Activated T-cell treated with anti-CD3 and anti-CD28 coated beads, Interleukin-2, amount 50 U/mL, for 1 hour (primary cell): ENCODE data around the gene HOXB3.

Source experiments
- DNase-seq: peaks from one replicate; pipeline ENCODE4 v3.0.0-alpha.2; 2020

HOXB3 gene

DNA sequence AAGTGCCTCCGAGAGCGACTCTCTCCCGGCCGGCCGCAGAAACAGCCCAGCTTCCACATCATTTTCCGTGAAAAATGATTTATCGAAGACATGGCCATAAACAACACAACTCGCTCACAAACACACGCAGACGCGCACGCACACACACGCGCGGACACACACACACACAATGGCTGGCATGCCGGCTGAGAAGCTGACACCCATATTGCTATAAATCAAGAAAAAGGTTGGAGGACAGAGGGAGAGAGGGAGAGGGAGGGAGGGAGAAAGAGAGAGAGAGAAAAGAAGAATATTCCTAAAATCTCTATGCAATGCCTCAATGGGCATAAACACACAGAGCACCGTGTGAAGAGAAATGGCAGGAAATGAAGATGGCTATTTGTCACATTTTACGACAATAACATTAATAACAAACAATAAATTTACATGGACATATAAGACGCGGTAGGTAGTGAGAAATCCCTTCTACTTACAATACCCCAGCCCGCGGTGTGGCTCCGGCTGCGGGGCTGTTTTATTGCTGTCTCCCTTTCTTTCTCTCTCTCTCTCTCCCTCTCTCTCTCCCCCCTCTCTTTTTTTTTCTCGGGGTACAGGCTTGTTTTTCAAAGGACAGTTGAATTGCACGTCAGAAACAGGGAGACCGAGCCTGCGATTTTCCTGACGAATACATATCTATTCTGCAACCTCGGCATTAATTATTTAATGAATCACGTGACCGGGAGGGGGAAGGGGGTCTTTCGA, 21.4 kb downstream of the HOXB3 start:
- DNase-seq: no peak

DNA sequence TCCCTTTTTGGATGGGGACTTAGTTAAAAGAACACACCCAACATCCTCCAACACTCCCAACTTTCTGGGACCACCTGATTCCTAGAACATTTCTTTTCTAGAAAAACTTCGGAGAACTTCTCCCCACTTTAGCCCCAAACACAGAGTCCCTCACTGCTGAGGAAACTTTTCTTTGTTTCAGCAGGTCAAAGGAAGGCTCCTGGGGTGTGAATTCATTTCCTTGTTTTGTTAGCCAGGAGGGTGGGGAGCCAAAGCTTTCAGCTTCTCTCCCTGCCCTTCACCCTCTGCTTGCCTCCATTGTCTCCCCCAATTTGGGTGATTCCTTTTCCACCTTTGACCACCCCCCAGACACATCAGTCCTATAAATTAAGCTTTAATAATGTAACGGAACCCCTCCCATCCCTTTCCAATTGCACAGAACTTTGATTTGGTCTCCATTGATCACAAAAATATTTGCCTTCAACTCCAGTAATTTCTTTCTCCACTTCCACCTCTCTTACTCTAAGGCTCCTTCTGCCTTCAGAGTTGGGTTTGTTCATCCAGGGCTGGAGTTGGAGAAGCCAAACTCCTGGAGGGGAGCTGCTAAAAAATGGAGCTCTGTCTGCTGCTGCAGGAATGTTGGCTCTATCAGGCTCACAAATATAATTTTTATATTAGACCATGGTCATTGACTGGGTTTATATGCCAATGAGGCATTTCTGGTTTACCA, 22.2 kb downstream of the HOXB3 start:
- DNase-seq: no peak

DNA sequence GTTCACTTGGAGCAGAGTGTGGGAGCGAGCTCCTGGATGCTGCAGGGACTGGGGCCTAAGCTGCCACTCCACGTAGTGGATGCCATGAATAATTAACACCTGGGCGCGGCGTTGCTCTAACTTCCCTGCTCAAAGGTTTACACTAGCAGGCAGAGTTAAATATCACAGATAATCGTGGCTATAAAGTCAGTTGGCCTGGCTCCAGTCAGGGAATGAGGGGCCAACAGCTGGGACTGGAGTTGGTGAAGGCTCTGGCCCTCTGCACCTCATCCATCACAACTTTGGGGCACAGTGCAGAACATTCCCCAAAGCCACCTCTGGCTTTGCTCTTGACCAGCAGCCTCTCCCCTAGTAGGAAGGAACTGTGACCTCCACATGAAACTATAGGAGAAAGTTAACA, 22.8 kb downstream of the HOXB3 start:
- no peak for DNase-seq

DNA sequence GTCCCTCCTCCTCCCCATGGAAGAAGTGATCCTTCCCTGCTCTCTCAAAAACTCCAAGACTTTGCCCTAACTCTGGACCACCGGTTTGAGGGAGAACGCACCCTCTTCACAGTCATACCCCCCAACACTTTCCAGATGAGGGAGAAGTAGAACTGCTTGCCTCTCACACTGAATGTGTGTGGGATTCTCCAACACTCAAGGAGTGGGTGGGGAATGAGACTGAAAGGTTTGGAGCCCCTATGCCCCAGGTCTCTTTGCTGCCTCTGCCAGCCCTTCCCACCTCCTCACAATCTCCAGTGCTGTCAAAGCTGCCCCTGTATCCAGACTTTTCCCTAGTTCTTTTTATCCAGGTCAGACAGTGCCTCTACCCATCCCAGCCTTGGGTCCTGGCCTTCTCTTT, 23.3 kb downstream of the HOXB3 start:
- DNase-seq: no peak

DNA sequence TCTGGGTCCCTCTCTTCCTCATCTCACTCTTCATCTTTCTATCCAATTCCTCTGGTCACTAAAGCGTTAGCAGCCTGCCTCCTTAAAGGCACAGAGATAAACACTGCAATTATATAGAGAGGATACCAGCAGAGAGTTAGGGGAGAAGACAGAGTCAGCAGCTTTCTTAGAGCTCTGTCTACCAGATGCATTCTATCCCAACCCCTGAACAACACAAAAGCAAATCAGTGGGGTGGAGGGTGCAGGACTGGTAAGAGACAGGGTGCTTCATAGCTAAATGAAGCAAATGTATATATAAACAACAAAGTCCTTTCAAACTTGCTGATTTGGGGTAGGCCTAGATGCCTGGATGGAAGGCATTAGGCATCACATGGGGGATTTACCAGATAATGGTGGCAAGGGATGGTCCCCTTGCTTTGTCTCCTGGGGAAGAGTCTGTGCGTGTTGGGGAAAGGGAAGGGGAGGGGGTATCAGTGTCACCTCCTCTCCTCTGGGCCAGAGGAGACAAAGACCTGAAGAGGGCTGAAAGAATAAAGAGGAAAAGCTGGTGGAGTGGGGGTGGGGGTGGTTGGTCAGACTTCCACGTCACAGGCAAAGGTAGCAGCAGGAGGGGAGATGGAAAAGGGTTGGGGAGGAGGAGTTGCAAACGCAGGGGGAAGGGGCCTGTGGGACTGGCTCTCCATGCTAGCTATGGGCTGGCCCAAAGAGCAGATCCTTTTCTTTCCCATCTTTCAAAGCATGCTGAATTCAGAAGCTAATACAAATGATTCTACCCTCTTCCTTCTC, 23.9 kb downstream of the HOXB3 start:
- no peak for DNase-seq

DNA sequence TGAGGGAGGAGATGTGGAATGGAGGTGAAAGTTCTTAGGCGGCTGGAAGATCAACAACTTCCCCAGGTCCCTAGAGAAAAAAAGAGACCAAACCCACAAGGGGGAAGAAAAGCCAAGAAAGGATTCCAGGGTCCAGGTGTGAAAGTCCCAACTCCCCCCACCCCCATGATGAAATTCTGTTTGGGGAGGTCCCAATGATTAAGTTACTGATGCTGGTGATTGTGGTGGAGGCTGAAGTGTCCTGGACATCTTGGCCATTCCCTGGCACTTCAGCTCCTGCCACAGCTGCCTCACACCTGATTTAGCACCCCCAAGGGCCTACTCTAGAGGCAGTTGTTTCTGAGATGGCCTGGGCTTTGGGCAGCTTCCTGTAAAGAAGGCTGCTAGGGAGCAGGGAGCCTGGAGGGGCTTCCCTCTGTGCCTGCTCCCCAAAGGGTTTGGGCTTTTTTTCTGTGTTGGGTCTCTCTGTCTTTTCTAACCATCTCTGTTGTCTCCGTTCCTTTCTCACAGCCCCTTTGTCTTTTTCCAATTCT, 25.0 kb downstream of the HOXB3 start:
- DNase-seq: no peak

DNA sequence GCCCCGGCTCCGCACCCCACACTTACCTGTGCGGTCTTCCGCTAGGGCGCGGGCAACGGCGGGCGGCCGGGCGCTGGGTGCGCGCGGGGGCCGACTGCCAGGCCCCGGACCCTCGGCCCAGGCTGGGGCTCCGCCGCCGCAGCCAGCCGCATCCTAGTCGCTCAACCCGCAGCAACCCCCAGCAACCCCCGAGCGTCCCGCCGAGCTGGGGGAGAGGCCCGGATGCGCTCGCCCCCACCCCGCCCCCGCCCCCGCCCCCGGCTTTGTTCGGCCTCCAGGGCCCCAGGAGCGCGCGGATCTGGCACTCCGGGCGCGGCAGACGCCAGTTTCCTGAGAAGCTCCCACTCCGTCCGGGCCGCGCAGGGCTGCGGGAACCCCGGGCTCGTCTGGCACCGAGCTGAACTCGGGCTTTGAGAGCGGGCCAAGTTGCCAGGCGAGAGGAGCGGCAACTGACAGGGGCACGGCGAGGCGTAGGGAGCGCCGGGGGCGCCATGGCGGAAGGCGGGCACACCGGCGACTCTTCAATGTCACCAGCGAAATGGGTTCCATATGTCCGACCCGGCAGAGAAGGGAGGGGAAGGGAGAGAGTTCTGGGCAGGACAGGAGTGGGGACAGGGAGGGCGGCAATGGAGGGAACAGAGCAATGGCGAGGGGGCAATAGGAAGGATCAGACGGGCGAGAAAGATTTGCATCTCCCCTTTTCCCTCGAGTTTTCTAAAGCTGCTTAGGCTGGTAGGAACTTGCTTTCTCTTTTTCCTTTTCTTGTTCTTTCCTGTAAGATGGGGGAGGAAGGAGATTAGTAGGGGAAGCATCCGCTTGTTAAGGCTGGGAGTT, 25.6 kb downstream of the HOXB3 start:
- DNase-seq: no peak

DNA sequence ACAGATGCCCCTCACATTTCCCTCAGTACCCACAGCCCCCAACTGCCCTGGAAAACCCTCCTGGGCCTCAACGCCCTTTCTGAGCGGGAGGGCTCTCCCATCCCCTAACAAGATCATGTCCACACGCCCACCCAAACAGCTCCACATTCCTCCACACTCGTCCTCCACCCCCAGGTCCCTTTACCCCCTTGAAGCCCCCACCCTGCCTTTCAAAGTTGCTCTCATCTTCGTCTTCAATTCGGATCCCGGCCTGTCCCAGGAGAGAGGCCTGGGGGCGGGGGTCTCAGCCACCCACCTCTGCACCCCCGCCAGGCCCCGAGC, 26.2 kb downstream of the HOXB3 start:
- DNase-seq: no peak

DNA sequence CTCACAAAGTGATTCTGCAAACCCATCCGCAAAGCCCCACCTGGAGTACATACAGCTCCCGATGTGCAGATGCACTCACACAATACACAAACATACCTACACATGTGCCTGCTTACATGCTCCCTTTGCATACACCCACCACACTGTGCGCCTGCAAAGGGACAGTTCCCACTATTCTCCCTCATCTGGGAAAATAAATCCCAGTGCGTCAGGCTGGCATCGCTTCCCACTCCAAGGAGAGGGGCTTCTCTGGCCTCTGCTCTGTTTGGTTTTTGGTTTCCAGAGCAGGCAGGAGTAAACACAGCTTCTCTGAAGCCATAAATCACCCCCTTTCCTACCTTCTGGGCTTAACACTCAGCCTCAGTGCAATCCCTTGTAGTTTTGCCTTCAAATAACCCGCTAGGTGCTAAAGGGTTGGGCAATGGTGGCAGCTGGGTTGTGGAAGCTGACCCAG, 26.6 kb downstream of the HOXB3 start:
- DNase-seq: no peak

DNA sequence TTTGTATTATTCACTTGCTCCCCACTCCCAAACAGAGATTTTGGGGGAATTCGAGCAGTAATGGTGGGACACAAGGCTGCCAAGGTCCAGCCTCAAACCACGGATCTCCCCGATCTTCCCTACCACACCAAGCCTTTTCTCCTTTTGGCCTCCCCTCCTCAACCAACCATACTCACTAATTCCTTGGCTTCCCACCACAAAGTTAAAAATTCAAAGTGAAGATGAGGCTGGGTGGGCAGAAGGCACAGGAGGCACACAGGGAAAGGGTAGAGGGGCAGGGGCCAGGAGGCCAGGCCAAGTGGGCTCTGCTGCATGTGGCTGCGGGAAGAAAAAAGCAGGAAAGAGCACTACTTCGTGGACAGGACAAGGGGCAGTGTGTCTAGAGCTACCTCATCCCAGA, 27.1 kb downstream of the HOXB3 start:
- DNase-seq: no peak

DNA sequence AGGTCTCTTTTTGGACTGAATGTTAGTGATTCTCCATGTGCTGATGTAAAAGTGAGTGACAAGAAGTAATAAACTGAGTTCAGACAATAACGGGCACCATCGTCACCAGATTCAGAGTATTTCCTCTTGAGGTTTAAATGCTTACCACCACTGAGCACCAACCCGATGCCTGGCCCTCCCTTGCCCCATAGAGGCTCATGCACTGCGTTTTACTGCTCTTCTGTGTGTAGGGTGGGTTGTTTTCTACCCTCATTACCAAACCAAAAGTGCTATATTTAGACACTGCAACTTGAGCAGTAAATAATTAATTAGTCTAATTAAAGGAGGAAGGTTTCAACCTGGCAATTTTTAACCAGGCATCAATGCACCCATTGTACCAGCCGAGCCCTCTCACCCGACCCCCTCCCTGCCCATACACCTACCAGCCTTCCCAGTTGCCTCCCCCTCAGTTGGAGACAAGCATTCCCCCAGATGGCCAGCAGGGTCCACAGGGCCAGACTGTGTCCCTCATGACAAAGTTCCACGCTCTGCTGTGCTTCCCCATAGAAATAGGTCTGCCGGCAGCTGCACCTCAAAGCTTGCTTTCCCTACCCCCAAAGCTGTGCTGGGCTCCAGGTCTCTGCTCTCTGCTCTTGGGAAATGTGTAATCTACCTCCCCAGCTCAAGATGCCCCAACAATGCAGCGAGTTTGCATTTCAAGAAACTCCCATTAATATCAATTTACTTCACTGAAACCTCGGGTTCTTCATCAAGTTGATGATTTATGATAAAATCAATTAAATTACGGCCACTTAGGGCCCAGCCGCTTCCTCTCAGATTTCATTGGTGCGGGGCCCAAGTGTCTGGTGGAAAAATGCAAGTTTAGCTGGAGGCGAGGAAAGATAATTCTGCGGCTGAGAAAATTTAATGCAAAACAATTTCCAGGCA, 27.9 kb downstream of the HOXB3 start:
- no peak for DNase-seq

DNA sequence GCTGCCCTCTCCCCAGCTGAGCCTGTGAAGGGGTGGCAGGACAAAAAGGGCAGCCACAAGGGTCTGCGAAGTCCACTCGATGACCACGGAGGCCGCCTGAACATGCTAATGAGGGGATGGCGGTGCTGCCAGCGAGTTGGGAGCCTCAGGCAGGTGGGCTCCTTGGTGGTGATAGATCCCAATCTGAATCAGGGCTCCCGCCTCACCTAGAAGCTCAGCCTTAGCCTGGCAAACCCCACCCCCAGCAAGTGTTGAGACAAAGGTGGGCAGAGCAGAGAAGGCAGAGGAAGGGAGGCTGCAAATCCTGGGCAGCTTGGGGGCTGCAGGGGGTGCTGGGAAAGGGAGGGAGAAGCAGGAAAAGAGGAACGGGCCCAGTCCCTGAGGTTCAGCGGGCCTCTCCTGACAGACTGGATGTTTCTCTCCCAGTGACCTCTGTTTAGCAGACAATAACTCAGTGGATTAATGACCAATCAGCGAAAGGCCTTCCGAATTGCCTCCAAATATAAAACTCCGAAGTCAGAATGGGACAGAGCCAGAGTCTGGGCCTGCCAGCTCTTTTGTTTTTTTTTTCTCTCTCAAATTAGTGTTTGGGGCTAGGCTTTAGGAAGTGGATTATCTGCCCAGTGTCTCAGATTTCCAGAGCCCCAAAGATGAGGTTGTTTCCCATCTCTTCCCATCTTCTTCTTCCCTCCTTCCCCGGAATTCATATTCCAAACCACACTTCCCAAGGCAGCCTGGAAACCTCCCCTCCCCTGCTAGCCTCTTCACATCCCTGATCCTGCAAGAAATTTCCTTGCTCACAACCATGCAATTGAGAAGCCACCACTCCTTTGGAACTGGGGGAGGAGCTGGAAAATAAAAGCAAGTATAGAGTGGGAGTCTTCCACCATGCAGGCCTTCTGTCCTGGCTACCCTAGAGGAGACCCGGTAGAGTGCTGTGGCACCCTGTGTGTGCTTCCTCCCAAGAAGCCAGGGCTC, 29.9 kb downstream of the HOXB3 start:
- DNase-seq: no peak

DNA sequence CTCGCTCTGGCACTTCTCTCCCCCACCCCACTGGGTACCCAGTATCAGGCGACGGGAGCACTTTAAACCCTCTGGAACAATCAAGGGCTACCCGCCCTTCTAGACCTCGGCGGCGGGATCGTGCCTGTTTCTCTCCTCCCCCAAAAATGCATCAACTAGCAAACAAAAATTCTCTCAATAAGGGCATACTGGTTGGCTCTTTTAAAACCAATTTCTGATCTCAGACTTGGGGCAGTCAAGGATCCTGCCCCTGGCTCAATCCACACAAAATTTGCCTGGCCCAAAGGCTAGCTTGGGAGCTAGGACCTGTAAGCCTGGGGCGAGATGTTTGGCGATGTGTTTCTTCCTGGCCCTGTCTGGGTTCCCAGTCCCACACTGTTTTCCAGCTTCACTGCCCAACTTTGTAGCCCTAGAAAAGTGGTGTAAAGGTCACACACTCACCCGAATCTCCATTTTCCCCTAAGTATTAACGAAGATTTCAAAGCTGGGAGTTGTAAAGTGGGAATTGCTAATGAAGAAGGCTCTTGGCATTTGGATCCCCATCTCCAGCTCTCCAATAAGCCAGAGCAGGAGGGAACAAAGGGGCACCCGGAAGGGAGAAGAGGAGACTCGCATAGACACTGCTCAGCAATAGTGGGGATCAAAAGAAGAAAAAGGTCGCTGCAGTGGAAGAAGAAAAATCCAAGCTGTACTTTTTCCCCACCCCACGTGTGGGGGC, 30.8 kb downstream of the HOXB3 start:
- DNase-seq: no peak

DNA sequence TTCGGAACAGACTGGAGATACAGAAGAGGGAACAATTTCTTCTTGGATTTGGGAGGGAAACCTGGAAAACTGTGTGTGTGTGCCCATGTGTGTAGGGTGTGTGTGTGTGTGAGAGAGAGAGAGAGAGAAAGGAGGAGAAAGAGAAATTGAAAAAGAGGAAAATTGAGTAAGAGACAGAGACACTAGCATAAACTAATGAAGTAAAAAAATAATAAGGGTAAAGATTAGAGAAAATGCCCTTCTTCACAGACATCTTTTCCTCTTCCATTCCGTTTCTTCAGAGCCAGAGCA, 31.3 kb downstream of the HOXB3 start:
- no peak for DNase-seq

DNA sequence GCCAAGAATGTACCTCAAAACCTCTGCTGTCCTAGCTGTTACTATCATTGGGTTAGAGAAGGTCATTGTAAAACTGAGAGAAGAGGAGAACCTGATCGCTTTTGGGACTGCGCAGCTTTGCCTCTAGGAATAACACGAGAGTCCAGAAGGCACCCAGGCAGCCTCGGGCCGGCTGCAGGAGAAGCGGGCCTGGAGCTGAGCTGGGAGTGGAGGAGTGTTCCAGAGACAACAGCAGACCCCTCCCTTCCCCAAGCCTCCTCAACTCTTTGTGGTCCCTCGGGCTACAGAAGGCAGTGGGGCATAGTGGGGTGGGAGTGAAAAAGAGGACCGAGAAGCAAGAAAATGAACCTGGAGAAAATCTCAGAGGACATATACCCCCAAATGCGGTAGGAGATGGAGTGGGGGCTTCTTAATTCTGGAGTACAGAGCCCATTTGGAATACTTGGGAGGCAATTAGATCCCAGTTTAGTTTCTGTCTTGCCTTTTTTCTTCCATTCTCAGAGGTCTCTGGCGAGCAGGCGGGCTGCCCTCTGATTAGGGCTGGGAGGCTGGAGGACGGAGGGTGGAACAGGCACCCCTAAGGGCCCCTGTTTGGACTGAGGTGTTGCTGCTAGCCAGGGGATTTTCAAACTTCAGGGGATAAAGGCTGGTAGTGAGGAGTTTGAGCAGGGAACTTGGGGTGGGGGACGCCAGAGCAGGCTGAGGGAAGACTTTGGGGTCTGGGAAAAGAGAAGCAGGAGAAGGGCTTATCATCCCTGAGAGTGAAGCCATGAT, 31.8 kb downstream of the HOXB3 start:
- DNase-seq: no peak

DNA sequence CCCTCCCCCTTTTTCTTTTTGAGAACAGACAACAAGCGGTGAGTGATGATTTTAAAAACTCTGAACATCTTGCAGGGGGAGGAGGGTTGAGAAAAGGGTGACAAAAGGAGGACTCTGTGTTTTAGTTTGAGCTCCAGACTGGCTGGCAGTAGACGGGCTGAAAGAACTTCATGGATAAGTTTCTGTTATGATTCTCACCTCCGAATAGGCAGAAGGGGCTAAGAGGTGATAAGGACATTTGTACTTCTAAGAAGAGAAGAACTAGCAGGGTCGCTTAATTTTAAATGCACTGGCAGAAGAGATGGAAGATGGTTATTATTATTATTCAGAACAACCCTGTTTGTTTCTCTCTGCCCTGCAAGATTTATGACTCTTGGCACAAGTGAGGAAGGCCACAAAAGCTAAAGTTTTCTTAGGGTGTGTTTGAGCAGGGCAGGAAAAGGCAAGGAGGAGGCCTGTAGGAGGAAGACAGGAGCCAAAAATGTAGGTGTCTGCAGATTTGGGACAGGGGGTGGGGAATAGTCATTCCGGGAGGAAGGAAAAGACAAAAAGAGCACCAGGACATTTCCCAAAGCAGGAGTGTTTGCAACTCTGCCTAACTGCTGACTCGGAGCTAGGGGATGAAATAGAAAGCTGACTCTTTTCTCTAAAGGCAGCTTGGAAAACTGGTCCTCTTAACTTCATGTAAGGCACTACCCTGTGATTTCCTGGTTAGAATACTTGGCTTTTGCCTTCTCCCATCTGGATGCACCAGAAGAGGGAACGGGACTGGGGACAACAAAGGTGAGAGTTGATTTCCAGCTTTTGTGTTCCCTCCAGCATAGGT, 33.3 kb downstream of the HOXB3 start:
- no peak for DNase-seq

DNA sequence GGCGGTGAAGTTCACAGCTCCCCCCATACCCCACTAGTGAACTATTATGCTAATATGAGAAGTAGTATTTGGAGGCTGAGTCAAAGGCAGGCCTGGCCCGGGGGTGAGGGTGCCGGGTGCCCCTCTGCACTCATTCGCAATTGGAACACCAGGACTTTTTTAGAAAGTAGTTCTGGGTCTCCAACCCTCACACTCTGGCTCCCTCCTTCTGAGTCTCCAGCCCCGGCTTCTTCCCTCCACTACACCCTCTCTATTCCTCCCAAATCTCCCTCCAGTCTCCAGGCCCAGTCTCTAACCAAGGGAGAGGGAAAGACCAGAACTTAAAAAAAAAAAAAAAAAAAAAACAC, 33.8 kb downstream of the HOXB3 start:
- DNase-seq: no peak
